ENCODE measurements around the gene ADAMTS10.

DNA sequence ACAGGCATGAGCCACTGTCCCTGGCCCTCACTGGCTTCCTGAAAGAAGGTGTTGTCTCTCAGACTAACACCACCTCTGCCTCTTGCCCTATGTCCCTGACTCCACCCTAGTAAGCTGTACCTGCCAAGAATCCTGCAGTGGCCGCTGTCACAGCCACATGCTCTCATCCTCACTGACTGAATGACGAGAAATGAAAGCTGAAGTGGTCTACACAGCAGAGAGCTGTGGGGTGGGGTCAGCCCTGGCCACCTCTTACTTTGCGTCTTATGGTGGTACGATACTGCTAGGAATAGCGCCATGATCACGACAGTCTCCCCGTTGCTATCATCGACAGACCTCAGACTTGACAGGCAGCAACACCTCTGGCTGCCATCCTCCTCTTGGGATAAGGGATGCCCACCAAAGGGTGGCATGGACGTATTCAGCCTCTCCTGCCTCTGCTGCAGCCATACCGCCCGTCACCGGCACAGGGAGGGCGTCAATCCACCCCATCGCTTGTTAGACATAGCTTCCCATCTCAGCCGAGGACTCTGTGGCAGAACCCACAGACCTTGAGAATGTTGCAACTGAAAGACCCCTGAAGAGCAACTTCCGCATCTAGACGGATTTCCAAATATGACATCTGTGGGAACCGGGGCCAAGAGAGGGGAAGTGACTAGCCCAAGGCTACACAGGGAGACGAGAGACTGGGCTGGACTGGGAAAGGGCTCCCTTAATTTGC is 34.1 kb downstream of the ADAMTS10 start:
- TF ChIP-seq EP300 (IDR thresholded peaks at IDR 0.05; ENCODE audit: borderline replicate concordance) (no peak), ZBTB7A (IDR thresholded peaks at IDR 0.05; ENCODE audit: low read depth) (no peak)
- TF ChIP-seq, protein P1, sequence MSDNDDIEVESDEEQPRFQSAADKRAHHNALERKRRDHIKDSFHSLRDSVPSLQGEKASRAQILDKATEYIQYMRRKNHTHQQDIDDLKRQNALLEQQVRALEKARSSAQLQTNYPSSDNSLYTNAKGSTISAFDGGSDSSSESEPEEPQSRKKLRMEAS (IDR thresholded peaks at IDR 0.05), result no peak
